Hypothalamus (tissue), 51 donors: ENCODE measurements around the gene PSMA2.

ENCODE experiments used
- DNase-seq, 51 donors: peaks; one replicate each; lab custom pipeline; 2025; lab: John Stamatoyannopoulos, UW

Gene PSMA2

DNA sequence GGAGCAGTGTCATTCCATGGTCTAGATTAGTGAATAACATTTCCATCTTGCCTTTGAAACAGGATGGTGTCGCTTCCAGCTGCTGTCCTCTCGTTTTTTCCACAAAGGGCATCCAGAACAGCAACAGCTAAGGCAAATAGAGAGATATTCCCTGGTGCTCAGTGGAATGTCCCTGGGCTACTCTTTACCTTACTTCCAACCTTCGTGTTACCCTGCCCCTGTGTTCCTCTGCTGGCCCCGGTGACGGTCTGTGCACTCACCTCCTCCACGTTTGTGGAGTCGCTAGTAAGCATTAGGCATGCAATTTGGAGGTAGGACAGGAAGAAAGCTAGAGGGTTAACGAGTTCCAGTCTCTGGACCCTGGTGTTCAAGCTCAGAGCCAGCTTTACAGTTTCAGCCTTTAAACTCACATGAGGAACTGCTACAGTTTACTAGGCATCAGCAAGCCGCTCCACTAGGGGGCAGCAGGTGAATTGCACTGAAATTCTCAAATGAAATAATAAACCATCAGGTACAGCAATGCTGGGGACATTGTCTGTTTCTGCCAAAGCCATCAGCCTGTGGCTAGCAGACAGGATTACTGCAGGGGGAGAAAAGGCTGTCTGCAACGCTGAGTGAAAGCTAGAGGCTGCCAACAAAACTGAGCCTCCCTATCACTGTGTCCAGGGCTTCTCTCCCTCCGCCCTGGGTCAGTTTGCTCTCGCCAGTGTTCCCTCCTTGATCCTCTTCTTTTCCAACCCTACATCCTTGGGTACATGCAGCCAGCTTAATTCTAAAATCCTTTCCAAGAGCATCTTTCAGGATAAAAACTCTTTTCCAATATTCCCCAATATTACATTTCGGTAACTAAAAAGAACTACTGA, 9.2 kb upstream of the PSMA2 start:
- DNase-seq: peak in 49 of 51 donors; percentile 2 to 89 (median 44)

DNA sequence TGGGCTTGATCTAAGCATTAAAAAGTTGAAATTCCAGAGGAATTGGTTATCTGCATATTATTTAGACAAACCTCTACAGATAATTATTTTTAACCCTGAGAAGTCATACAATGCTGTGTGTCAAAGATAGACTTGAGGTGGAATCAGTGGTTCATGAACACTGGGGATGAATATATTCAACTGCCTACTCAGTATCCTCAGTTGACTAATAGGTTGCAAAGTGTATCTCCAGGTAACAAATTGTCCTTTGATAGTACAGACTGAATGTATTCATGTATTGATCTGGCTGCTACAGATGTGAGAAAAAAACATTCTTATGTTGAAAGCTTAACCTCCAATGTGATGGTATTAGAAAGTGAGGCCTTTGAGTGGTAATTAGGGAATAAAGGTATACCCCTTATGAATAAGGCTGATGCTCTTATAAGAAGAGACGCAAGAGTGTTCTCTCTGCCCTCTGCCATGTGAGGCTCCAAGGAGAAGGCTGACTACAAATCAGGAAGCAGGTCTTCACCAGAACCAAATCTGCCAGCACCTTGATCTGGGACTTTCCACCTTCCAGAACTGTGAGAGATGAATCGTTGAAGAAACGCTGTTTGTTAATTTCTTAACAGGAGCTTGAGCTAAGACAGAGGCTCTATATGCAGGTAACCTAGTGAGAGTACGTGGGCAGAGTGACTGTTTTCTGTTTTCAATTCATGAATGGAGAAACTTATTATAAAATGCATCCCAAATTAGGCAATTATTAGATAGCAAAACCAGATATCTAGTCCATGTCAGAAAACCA, 7.7 kb upstream of the PSMA2 start:
- DNase-seq: no peak

DNA sequence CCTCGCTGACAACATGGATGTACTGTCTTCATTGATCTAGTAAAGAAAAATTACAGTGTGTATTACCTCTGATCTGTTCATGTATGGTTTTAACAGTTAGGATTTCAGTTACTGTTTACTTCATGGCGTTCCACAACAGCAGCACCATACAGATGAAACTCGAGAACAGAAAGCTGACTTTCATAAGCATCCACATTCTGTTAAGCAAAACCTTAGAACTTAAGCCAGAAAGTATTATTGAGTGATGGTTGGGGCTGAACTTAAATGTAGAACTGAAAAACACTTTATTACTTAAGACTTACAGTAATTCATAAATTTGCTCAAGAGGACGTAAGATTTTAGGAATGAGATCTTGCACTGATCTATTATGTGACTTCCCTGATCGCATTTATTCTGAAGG, 3.9 kb upstream of the PSMA2 start:
- DNase-seq: no peak

DNA sequence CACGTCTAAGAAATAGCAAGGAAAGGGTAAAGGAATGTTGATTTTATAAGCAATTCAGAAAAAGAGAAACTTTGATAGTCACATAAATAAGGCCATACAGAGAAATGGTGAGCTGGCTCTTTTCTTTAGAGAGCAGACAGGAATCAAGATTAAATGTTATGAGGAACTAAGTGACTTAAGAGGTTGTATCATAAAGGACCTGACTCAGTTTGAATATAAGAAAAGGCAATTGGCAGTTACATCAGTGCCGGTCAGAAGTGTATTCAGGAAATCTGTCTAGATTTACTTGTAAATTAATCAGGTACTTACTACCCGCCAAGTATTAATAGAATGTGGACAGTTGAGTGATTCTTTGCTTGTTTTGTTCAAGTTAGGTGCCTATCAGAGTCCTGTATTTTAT, 2.3 kb upstream of the PSMA2 start:
- no peak for DNase-seq

DNA sequence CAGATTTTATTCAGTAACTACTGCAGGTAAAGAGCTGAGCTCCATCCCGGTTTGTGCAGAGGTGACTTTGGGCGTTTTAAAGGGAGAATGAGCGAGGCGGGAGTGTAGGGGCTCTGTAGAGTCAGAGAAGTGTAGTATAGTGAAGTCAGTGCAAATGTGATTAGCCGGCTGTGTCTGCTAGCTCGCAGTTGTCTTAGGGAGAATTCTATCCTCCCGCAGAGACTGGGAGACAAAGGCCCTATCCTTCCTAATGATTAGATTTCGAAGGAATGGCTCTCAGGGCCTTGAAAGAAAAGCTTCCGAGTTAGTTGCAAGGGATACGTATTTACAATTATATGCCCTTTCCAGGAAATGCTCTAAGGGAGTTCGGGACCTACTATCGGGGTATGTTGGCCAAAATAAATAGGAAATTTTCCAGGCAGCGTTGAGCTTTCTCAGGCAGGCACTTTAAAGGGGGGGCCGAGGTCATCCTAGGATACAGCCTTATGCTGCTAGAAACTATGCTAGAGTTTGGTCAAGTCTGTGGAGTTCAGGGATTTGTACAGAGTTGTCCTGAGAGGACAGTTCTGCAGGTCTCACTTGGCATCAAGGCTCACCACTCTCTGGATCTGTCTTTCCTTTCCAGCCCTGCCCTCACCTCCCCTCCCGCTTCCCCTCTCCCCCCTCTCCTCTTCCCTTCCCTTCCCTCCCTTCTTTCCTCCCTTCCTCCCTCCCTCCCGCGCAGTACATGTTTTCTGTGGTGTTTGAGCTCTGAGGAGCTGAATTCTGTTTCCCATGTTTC, 1.0 kb upstream of the PSMA2 start:
- peak in 1 of 51 donors; percentile 58 for DNase-seq

DNA sequence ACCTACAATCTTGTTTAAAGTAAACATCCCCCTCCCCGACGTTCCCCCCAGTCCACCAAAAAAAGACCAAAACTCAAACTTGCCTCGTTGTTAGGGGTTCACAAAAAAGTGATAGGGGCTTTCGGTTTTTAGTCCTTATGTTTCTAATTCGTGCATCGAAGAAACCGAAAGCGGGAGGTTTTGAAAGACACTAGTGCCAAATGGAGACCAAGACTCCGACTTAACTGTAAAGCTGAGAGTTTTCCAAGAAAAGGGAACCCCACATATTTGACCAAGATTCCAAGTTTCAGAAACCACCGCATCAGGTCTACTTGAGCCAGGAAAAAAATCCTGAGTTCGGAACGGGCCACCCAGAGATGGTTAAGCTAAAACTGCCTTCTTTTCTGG, 534 bp downstream of the PSMA2 start:
- peak in 1 of 51 donors; percentile 20 for DNase-seq

DNA sequence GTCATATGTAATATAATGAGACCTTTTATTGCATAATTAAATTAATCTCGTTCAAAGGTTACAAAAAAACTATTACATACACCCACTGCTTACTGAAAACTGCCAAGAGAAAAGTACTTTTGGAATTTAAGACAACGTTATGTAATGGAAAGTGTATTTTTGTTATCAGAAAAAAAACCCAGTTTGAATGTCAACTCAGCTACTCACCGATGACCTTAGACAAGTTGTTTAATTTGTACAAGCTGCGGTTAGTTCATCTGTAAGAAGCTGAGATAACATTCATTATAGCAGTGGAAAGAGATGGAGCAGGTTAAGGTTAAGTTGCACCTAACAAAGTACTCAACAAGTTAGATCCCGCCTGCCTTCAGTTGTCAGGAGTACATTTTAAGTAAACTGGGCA, 1.1 kb downstream of the PSMA2 start:
- no peak for DNase-seq

DNA sequence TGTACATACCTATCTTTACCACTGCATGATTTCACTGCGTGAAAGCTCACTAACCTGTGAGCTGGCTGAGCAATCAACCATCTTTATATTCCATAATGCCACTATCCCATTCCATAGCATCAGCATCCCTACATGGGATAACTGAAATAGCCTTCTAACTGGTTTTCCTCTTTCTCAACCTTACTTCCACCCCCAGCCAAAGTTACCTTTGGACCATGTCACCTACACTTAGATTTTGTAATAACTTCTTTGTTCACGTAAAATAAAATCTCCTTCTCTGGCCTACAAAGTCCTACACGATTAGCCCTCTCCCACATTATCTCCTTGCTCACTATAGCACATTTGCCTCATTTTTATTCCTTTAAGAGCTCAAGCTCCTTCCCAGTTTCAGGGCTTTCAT, 2.5 kb downstream of the PSMA2 start:
- no peak for DNase-seq

DNA sequence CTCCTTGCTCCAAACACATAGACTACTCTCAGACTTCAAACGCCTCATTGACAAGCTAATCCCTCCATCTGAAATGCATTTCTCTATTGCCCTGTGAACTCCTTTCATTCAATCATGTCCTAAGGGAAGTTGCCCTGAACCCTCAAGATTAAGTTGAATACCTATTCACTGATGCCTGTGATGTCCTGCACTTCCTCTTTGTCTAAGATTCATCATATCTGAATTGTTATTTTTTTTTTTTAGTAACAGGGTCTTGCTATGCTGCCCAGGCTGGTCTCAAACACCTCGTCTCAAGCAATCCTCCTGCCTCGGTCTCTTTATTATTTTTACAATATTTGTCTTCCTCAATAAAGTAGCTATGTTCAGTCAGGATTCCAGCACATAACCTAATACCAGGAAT, 3.2 kb downstream of the PSMA2 start:
- DNase-seq: no peak

DNA sequence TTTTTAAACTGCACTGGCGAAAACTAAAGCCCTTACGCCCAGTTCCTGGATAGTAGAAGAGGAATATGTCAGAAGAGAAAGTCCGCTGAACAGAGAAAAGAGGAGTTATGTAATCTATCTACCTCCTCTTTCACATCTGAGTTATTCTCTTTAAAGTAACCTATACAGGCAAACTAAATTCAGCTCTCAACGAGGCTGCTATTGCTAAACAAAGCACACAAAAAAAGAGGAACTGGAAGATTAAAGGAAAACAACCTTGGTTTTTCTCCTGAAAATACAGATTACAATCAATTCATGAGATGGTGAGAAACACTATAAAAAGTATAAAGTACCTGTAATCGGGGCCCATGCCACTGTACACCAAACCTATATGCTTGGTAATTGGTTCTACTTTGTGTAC, 5.8 kb downstream of the PSMA2 start:
- DNase-seq: no peak

DNA sequence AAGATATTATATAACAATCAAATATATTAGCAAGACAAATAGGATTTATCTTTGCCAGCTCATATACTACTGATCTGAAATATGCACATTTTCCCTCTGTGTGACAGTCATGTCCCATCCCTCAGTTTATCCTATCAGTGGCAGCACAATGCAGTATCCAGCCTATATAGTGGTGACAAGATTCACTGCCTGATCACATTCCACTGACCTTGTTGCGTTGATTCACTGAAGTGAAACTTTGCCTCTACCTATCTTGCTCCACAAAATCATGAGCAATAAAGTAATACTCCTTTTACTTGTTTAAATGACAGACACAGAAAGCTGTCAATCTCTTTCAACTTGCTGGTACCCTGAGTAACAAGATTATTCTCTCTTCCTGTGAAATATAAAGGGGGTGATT, 6.3 kb downstream of the PSMA2 start:
- DNase-seq: no peak

DNA sequence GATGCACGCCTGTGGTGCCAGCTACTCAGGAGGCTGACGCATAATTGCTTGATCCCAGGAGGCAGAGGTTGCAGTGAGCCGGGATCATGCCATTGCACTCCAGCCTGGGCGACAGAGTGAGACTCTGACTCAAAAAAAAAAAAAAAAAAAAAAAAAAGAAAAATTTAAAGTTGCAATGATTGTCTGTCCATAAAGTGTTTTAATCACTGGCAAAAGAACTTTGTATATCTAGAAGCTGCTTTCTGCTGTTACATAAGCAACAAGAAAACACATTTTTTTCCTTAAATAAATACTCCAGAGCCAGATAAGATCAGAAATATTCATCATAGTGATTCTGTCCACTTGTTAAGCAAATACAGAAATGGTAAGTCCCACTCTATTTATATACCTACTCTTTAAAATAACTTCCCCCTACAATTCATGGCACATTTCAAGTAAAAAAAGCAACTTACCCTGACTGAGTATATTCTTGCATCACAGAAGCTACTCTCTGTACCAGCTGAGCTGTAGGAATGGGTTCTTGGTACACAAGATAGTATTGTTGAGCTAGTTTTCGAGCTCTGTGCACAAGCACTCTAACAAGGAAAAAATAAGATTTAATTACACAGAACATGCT, 7.6 kb downstream of the PSMA2 start:
- DNase-seq: no peak

DNA sequence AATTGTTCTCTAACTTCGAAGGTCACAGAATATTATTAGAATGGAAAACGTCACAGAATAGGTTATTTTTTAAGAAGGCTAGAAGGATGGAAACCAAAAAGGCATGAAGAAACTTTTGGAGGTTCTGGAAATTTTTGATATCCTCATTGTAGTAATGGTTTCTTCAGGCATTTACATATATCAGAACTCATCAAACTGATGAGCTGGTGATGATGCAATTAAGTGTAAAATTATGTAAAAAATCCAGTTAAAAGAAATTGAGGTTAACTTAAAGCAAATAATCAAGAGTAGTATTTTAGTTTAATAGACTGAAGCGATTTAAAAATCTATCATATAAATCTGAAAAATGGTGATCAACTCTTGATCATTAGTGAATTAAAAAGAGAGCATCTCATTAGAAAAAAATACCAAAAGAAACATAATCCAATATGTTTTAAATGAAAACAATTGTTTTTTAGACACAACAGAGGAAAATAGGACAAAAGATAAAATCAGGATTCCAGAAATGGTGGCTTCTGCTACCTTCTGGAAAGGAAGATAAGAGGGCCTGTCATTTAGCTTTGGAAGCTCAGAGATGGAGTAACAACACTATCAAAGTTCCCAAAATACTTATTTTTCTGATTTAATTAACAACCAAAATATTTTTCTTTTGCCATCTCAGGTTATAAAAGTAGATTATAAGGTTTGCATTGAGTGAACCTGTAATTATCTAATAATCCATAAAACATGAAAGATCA, 9.8 kb downstream of the PSMA2 start:
- DNase-seq: no peak

DNA sequence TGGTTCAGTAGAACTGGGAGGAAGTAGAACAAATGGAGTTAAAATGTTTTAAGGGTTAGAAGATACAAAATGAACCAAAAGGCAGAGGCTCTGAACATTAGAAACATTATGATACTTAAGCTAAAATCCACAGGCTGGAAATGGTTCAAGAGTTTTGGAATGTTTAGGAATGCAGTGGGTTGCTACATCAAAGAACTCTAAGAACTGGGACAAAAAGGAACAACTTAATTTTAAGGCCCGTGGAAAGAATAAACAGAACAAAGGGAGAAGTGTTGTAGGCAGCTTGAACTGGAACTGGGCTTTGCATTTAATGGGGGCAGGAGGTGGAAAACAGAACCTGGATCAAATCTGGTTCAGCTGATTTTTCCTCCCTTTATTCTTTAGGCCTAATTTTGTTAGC, 16.6 kb downstream of the PSMA2 start:
- no peak for DNase-seq

DNA sequence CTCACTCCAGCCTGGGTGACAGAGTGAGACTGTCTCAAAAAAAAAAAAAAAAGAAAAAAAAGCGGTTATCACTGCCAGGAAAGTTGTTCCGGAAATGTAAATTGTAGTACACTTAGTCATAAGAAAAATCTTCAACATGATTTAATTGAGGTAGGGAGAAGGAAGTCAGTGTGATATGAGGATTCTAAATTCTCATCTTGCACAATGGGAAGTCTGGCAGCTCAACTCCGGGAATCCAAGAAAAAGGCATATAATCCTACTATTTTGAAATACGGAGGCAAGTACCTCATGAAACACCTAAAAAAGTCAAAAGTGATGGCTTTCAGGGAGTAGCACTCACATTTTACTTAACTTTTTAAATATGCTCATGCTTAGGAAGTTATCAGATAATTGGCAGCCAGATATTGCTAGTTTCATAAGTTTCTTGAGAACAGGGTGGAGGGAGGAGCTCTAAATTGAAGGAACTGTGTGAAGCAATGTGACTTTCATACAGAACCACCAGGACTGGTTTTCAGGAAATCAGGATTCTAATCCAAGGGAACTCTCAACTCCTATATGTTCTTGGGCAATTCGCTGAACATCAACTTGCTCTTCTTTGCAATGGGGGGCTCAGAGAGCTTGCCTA, 17.4 kb downstream of the PSMA2 start:
- DNase-seq: no peak

DNA sequence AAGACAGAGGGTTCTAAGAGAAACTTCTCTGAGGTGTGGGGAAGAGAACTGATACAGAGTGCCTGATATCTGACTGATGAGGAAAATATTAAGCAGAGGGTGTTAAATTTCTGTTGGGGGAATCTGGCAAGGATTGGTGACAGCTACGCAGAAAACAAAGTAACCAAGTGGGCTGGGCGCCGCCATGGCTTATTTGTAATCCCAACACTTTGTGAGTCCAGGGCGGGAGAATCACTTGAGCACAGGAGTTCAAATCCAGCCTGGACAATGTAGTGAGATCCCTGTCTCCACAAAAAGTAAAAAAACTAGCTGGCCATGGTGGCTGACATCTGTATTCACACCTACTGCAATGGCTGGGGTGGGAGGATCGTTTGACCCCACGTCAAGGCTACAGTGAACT, 18.0 kb downstream of the PSMA2 start:
- no peak for DNase-seq

DNA sequence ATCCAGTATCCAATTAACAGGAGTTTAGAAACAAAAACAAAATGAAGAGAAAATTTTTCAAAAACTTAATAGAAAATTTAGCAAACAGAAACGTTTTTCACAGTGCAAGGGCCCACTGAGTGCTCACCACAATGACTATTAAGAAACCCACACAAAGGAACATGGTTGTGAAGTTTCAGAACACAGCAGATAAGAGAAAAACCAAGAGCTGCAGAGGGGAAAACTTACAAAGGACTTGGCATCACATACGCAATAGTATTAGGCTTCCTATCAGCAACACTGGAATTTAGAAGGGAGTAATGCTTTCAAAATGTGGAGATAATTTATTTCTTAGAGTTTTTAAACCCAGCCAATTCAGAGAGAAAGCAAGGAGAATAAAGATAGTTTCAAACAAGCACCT, 18.4 kb downstream of the PSMA2 start:
- no peak for DNase-seq

DNA sequence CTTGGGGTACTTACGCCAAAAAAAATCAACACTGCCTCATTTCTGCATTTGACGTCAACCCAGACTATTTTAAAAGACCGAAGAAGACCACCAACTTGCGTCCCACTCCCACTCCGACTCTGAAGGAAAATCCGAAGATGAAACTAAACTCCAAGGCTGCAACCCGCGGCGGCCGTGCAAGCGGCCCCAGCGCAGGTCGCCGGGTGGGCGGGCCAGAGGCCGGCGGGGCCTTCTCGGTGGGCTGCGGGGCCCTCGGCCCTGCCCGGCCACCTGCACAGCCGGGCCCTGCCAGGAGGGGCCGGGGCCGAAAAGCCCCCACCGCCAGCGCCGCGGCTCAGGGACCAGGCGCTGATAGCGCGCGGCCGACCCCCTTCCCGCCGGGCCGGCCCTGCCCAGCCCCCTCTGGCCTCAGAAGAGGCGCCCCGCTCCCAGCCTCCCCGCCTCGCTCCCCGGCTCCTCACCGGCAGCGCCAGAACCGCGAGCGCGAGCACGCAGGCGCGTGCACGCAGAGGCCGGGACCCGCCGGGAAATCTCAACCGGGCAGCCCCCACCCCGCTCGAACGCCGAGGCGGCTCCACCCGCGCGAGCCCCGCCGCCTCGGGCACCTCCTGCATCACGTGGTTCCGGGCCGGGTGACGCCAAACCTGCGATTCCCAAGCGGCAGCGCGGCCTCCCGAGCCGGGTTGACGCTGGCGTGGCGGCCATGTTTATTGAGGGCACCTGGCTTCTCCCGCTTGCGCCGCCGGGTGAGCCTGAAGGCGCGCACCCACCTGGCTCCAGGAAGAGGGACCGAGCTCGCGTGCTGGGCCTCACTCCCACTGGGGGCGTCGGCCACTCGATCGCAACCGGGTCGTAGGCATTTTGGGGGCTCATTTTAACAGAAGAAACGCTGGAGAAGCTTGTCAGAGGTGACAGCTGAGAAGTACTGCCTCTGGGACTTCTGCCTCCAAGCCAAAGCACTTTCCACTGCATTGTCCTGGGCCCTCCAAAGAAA, 20.2 kb downstream of the PSMA2 start, which contains the start of gene C7orf25:
C7orf25 (minus strand) TSS at position 617 of the 994 bp plus-strand sequence. CDS start 1,170 bp downstream, outside the sequence.
- peak; percentile 77 to 99 (median 95) for DNase-seq
